Panc1 (cell line): Measurements from ENCODE around the gene ATP2A2. TPM values are rescaled to one million over a fixed set of nuclear protein-coding genes. Genes with fewer than 3 reads are reported as not detected.

Experiments used
- ATAC-seq: fragments of 200-7000 bp; cut with Tn5 transposase; 2 replicates; pipeline ENCODE4 v1.9.1; 2020; ENCODE audit warnings: mild to moderate bottlenecking, moderate library complexity
- BruUV-seq: library from RNA; stranded (reverse); fragments of 400-500 nt; replicated peaks from 2 replicates; lab custom pipeline; 2021; lab: Mats Ljungman, UMichigan
- CTCF ChIA-PET: fragments of 300-600 bp; sonication (Branson Sonifier 250); formaldehyde crosslinking; loops from one replicate; lab custom pipeline; 2022; ENCODE audit warnings: antibody characterized with exemption; lab: Charles Lee
- POLR2A ChIA-PET: fragments of 300-600 bp; sonication (Branson Sonifier 250); formaldehyde crosslinking; loops from one replicate; lab custom pipeline; 2022; ENCODE audit warnings: antibody characterized with exemption; lab: Charles Lee
- DNase-seq: peaks from one replicate; pipeline ENCODE4 v3.0.0-alpha.2; 2010; ENCODE audit warnings: low read depth, low spot score
- H3K27ac ChIP-seq: 2 replicates; pipeline ENCODE4 v1.5.1; 2011; ENCODE audit warnings: mild to moderate bottlenecking, low read length, inconsistent platforms
- H3K27me3 ChIP-seq: fragments of 200-500 bp; sonication (Bioruptor generic); 2 replicates; pipeline ENCODE4 v1.6.0; 2014; ENCODE audit warnings: low read length, inconsistent platforms; ENCODE audit not compliant: control insufficient read depth, insufficient read depth
- H3K36me3 ChIP-seq: fragments of 200-500 bp; sonication (Bioruptor generic); 2 replicates; pipeline ENCODE4 v1.5.1; 2014; ENCODE audit warnings: inconsistent platforms, mild to moderate bottlenecking, low read length, moderate library complexity; ENCODE audit not compliant: control insufficient read depth, insufficient read depth
- H3K4me1 ChIP-seq: 2 replicates; pipeline ENCODE4 v1.5.1; 2011; ENCODE audit warnings: inconsistent platforms, mild to moderate bottlenecking, low read length, moderate library complexity; ENCODE audit not compliant: control insufficient read depth, insufficient read depth
- H3K4me3 ChIP-seq, 2 experiments: 2 replicates each; pipeline ENCODE4 v1.5.1; 2011 to 2012; ENCODE audit warnings: low read depth in 2 of 2, low read length in 2 of 2, mild to moderate bottlenecking in 2 of 2, inconsistent platforms in 1 of 2, moderate library complexity in 1 of 2
- H3K9me3 ChIP-seq: fragments of 200-500 bp; sonication (Bioruptor generic); 2 replicates; pipeline ENCODE4 v1.5.1; 2014; ENCODE audit warnings: low read depth, mild to moderate bottlenecking, inconsistent platforms, low read length, moderate library complexity; ENCODE audit not compliant: control insufficient read depth, insufficient read depth
- POLR2AphosphoS5 ChIP-seq: IDR thresholded peaks from 2 replicates; pipeline ENCODE4 v1.6.1; 2012; ENCODE audit warnings: mild to moderate bottlenecking, low read depth, low read length, moderate library complexity
- REST ChIP-seq, 2 experiments: IDR thresholded peaks; 2 replicates each; pipeline ENCODE4 v1.6.1; 2011 to 2012; ENCODE audit warnings: low read depth in 2 of 2, control low read depth in 1 of 2, low read length in 1 of 2, mild to moderate bottlenecking in 1 of 2, moderate library complexity in 1 of 2; ENCODE audit not compliant: insufficient read depth in 1 of 2
- SIN3A ChIP-seq: IDR thresholded peaks from 2 replicates; pipeline ENCODE4 v1.6.1; 2012; ENCODE audit warnings: low read depth, mild to moderate bottlenecking, low read length, moderate library complexity, borderline replicate concordance; ENCODE audit not compliant: insufficient read depth
- TCF7L2 ChIP-seq: IDR thresholded peaks from 2 replicates; pipeline ENCODE4 v1.6.1; 2011; ENCODE audit warnings: mild to moderate bottlenecking, low read depth, low read length, inconsistent platforms
- in situ Hi-C: cut with HindIII; loops from 2 replicates; pipeline ENCODE4 v1.10.0; 2016; ENCODE audit warnings: low sequenced_read_pairs, low pct_unique_long_range_greater_than_20kb
- intact Hi-C: fragments of 100-400 bp; cut with micrococcal nuclease; formaldehyde crosslinking; loops from one replicate; pipeline ENCODE4 v1.10.0; 2022; ENCODE audit not compliant: unreplicated experiment
- total RNA-seq: library from RNA; stranded (reverse); gene quantifications from one replicate; pipeline ENCODE4 v1.2.1, GENCODE V29; 2021; ENCODE audit not compliant: unreplicated experiment
- TF ChIP-seq, protein P1 (sequence below): fragments of 450-650 bp; IDR thresholded peaks from 2 replicates; pipeline ENCODE4 v1.5.1; 2017; ENCODE audit warnings: mild to moderate bottlenecking

The ATP2A2 gene
- total RNA-seq, 1 experiment from 2014 or later: 286 TPM

GRCh38 chr12:110314308-110314707 lies 33.3 kb downstream of the ATP2A2 start:
- Histone ChIP-seq H3K27ac (no peak overlapping the region), H3K4me3 (no peak overlapping the region), H3K27me3 (no peaks in the 10 kb centered on the region), H3K36me3 (peaks cover 4% of the 10 kb centered on the region; the same call in 1 of the 2 replicates), H3K9me3 (no peaks in the 10 kb centered on the region), H3K4me1 (no peaks in the 10 kb centered on the region)
- intact Hi-C loops: no loop called here
- POLR2A ChIA-PET: no interaction called here
- ATAC-seq (no peak), DNase-seq (no peak)
- TF ChIP-seq REST (IDR thresholded peaks at IDR 0.05; ENCODE audit: insufficient read depth in 1 of 2, low read depth in 2 of 2, low read length in 1 of 2) (no peak), TCF7L2 (no peak), POLR2AphosphoS5 (no peak), SIN3A (no peak)
- TF ChIP-seq, protein P1, sequence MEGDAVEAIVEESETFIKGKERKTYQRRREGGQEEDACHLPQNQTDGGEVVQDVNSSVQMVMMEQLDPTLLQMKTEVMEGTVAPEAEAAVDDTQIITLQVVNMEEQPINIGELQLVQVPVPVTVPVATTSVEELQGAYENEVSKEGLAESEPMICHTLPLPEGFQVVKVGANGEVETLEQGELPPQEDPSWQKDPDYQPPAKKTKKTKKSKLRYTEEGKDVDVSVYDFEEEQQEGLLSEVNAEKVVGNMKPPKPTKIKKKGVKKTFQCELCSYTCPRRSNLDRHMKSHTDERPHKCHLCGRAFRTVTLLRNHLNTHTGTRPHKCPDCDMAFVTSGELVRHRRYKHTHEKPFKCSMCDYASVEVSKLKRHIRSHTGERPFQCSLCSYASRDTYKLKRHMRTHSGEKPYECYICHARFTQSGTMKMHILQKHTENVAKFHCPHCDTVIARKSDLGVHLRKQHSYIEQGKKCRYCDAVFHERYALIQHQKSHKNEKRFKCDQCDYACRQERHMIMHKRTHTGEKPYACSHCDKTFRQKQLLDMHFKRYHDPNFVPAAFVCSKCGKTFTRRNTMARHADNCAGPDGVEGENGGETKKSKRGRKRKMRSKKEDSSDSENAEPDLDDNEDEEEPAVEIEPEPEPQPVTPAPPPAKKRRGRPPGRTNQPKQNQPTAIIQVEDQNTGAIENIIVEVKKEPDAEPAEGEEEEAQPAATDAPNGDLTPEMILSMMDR: no peak
- CTCF ChIA-PET: interaction anchor here (0.7 kb wide), 1 partner anchor 70 kb away, joined by 11 read pairs; no protein-coding TSS in a partner anchor
- in situ Hi-C loops: no loop called here
- no TSS peak for BruUV-seq

DNA sequence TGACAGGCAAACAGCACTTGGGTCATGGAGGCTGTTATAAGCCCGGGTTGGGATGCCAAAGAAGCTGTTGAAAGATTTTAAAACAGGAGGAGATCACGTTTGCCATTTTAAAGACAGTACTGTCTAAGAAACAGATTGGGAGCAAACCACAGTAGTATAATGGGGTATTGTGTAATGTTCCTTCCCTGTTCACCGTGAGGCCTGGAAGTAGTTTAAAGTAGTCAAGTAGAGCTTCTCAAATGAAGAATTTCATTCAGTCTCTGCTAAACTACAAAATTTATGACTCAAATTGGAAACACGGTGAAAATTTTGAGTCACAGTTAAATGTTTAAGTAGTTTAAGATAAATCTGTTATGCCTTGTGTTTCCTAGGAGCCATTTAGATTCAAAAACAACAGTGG lies 35.8 kb downstream of the ATP2A2 start:
- ATAC-seq (no peak), DNase-seq (no peak)
- no peaks in the 10 kb centered on the region for H3K4me1 ChIP-seq
- in situ Hi-C loops (no loop called here), intact Hi-C loops (no loop called here)
- no peak overlapping the region for H3K27ac ChIP-seq
- H3K4me3 ChIP-seq: no peak overlapping the region
- POLR2A ChIA-PET: no interaction called here
- no peaks in the 10 kb centered on the region for H3K27me3 ChIP-seq
- no peaks in the 10 kb centered on the region for H3K9me3 ChIP-seq
- H3K36me3 ChIP-seq: peaks cover 4% of the 10 kb centered on the region; the same call in 1 of the 2 replicates
- no TSS peak for BruUV-seq
- CTCF ChIA-PET: no interaction called here
- TF ChIP-seq REST (IDR thresholded peaks at IDR 0.05; ENCODE audit: insufficient read depth in 1 of 2, low read depth in 2 of 2, low read length in 1 of 2): no peak
- no peak for TF ChIP-seq POLR2AphosphoS5
- TF ChIP-seq TCF7L2: no peak
- TF ChIP-seq, protein P1: no peak
- no peak for TF ChIP-seq SIN3A
